Urothelium cell line (cell line): ENCODE results near the gene LMAN1L.
A peak's percentile ranks its signal among the peaks of the same experiment; 100 is the strongest.

Experiments used
- DNase-seq: peaks from one replicate; pipeline ENCODE4 v3.0.0; 2011; ENCODE audit warnings: low spot score, mixed read lengths
- FAIRE-seq: peaks from 2 replicates; lab custom pipeline; 2011; peaks lifted over from hg19 to GRCh38; lab: Jason Lieb, UNC

Gene LMAN1L

DNA sequence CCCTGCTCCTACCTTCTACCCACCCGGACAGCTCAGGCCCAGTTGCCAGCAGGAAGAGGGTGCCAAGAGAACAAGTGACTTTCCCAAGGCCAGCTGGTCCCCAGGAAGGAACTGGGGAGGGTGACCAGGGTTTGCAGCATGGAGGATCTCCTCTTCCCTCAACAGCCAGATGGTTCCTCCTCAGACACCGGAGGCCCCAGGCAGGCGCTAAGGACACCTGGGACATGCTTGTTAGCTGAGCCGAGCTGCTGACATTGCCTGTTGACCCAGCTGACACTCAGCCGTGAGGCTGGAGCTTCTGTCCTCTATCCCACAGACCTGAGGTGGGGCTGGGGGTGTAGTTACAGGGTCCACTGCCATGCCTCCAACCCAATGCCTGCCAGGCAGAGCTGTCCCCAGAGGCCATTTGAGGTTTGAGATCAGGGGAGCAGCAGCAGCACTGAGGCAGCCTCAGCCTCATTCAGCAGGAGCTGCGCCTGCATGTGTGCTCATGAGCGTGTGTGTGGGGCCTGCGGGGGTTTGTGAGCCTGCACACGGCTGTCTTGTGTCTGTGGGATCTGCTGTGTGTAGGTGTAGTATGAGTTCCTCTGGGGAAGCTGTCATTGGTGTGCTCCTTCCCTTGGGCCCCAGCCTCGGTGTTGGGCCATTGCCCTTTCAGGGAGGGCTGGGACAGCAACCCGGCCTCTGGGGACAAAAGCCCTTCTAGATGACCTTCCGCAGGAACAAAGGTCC, 20.9 kb downstream of the LMAN1L start:
- DNase-seq = no peak
- FAIRE-seq = no peak

DNA sequence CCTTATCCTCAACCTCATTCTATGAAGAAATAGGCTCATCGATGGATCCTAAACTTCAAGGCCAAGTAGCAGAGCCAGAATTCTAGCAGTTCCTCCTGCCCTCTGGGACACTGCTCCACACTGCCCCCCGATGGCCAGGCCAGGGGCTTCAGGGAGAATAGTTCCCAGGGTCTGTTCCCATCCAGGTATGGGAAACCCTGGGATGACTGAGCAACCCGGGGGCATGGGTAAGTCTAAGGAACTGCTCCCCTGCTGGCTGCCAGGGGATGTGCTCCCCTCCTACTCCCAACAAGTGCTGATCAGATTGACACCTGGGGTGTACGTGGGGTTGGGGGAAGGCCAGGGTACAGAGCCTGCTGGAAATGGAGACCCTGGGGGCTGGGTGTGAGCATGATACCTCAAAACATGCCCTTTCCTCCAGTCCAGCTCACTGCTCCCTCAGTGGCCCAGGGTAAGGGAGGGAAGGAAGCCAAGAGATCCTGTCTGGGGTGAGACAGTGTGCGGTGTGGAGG, 22.7 kb downstream of the LMAN1L start:
- DNase-seq (peak; percentile 71), FAIRE-seq (no peak)

DNA sequence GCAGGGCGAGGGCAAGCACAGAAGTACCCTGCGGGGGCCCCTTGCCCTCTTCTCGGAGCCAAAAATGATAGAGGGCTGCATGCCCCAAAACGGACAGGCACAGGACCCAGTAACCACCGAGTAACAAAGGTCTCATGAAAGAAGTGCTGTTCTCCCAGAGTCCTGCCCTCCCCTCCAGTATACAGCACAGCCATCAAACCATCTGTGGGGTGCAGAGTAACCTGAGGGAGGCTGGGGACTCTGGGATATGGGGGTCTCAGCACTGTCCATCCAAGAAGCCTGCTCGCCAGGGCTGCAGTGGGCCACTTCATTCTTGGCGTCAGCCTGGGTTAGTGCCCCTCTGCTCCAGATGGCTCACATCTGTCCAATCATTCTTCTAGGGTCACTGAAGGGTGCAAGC, 24.2 kb downstream of the LMAN1L start:
- FAIRE-seq = no peak

DNA sequence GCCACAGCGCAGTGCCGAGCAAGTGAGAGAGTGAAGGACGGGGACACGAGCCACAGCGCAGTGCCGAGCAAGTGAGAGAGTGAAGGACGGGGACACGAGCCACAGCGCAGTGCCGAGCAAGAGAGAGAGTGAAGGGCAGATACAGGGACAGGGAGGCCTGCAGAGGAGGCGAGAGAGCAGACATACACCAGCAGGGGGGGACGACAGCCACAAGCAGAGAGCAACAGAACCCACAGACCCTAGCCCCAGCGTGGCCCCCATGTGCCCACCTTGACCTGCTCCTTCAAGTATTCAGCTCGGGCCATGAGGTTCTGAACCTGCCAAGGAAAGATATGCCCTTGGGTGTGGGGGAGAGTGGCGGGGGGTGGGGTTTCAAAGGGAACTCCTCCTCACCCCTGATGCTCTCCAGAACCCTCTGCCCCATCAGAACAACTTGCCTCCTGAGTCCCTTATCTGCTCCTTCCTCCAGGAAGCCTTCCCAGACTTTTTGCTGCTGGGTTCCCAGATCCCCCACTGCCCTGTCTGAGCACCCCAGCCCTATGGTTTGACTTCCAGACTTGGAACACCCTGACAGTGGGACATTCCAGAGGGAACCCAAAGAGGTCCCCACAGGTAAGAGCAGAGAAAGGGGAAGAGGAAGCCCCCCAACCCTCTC, 25.0 kb downstream of the LMAN1L start:
- FAIRE-seq = no peak
- no peak for DNase-seq

More for the DNA sequence above, 24.2 kb downstream of the LMAN1L start:
- no peak for DNase-seq

DNA sequence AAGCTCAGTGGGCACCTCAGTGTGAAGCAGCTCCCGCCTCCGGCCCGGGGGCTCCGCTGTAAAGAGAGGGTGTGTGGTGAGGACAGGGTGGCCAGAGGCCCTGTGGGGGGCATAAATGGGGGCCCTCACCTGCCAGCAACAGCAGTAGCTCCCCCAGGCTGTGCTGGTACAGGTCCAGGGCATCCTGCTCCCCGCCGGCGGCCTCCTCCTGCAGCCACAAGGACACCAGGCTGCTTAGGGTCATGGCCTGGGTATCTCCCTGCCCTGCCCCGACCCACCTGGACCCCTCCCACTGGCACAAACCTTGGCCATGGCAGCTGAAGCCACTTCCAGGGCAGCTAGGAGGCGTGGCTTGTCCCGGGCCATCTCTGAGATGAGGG, 25.5 kb downstream of the LMAN1L start:
- FAIRE-seq (no peak), DNase-seq (no peak)

DNA sequence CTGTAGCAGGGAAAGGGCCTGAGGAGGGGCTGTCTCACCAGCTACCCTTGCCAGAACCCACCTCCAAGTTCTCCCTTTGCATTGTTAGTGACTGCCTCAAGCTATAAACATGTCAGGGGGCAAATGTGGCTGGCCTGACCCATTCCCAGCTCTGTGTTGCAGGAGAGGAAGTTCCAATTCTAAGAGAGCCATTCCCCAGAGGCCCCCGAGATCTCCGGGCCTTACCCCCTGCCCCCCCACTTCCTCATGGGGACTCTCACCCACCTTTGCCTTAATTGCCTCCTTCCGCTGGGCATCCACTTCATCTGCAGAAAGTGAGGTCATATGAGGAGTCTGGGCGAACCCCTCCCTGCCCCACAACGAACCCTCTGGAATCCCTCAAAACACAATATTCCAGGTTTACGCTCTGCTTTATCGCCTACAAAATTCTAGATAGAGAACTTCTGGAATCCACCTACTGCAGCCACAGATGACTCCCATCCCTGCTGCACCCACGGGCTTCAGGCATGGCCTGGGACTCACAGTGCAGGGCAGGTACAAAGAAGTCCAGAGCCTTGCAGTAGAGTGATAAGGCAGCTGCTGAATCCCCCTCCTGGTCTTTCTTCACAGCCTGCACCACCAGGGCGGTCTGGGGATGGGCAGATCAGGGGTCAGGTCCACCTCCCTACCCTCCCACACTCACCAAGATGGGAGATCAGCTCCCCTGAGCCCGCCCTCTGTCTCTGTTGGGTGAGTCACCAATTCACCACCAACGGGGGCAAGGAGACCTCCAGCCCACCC, 26.3 kb downstream of the LMAN1L start:
- no peak for DNase-seq
- FAIRE-seq = no peak

DNA sequence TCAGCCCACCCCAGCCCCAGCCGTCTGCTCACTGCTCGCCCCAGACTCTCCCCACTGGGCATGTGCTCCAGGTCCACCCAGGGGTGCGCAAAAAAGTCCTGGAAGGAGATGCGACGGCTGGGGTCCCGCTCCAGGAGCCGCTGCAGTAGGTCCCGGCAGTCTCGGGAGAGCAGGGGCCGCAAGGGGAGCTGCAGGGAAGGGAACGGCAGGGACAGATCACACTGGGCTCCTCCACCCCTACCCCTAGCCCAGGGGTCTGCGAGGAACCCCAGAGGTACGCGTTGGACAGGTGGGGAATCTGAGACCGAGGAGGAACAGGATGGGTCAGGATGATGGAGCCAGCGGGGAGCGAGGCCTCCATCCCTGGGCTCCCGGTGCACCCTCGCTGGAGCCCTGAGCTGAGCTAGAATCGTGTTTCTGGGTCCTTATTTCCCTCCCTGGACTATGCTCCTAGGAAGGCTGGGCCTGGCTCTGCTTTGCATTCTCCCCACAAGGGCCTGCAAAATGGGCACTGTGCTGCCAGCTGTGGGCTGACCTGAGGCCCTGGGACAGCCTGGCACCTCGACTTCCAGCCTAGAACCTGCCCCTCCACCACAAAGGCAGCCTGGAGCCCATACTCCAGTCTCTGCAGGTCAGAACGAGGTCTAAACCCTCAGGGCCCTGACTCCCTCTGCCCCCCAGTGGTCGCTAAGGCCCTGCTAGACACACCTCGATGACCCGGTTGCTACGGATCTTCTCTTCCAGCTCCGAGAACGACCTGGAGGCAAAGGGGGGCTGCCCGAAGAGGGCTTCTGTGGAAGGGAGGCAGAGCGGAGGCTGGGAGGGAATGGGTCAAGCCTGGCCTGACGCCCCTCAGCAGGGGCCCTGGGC, 27.1 kb downstream of the LMAN1L start:
- no peak for FAIRE-seq
- no peak for DNase-seq

DNA sequence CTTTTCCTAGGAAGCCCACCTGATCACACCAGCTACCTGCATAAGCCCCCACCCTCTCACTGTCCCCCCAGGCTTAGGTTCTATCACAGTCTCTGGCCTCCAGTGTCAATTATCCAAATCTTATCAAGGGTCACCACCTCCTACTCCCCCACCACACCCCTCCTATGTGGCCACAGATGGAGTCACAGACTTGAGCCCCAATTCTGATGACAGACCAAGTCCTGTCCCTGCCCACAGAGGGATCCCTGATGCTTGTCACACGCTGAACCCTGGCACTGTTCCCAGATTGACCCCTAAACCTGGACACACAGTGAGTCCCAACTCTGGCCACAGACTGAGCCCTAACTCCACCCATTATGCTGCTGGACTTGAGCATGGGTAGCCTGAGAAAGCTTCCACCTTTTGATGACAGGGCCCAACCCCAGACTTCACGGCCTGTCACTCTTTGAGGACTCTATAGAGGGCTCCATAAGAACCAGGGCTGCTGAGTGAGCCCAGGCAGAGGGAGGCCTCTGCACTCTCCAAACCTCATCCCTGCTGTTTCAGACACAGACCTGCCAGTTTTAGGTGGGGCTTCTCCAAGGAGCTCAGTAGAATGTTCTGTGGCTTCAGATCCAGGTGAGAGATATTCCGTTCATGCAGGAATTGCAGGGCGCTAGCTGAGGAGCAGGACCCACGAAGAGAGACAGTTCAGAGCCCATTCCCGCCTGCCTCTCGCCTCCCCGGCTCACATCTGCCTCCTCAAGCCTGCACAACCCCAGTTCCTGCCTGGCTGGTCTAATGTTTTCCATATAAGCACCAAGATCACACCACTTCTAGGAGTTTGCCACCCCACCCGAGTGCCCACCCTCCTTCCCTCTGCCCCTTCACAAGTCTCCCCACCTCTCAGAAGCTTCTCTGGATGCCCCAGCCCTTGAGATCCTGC, 28.5 kb downstream of the LMAN1L start:
- no peak for DNase-seq
- no peak for FAIRE-seq

DNA sequence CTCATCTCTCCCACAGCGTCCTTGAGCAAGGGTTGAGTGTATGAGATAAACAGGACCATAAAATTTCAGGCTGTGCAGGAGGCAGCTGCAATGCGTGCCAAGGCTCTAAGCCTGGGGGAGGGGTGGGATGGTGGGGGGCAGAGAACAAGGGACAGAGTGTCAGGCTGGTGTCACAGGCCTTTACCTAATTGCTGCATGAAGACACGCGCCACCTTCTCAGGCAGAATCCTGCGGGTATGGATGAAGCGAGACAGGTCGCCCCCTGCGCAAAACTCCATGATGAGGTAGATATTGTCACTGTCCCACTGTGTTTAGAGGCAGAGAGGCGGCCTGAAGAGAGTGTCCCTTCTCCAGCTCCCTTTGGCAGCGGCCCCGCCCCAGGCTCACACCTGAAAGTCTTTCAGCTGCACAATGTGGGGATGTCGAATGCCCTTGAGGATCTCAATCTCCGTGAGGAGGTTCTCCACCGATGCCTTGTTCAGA, 29.3 kb downstream of the LMAN1L start:
- no peak for DNase-seq
- no peak for FAIRE-seq

DNA sequence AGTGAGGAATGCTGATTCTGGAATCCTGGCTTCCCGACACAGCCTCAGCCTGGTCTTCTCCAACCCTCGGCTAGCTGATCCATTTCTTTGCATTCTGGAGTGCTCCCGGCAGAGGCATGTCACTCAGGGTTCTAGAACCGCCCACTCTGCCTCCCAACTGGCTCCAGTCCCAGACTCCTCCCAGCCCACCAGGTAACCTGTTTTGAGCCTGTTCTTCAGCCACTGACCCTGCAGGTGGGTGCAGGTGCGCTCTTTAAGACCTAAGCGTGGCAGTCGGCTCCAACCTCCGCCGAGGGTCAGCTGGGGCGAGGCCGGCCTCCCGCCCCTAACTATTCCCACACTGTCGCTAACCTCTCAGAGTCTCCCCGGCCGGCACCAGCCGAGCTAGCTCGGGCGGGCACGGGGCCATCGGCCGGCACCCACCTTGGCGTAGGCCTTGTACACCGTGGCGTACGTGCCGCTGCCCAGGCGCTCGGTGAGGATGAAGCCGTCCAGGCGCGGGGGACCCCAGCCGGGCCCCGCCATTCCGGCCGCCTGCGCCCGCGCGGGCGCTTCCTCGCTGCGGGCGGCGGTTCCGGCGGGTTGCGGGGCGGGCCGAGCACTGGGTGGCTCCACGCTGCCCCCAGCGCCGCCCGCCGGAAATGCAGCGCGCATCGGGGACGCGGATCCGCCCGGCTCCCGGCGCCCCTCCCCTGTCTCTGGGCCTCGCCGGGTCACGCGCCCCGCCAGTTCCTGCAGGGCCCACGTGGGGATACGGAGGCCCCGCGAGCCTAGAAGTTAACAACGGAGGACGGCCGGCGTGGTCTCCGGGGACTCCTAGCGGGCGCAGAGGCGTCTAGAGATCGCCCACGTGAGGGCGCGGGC, 30.2 kb downstream of the LMAN1L start, which contains the start of gene ULK3:
Gene ULK3, minus strand, starts transcription at position 576 of the 864 bp plus-strand sequence. Its CDS starts 51 bp downstream, at position 525.
- DNase-seq (peak; percentile 95), FAIRE-seq (no peak)

DNA sequence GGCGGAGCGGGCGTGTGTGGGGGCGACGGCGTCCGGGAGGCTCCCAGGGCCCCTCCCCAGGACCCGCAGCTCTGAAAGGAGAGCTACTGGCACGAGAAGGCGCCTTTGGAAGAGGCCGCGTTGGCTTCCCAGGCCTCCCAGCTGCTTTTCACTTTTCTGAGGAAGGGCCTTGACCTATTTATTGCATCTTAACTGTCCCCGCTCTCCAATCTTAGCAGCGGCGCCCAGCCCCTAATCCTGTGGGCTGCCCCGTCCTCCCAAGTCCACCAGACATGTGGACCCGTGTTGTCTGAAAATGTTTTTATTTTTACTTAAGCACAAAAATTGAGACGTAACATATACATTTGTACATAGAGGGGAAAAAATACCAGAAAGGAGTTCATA, 30.8 kb downstream of the LMAN1L start:
- DNase-seq (no peak), FAIRE-seq (no peak)

DNA sequence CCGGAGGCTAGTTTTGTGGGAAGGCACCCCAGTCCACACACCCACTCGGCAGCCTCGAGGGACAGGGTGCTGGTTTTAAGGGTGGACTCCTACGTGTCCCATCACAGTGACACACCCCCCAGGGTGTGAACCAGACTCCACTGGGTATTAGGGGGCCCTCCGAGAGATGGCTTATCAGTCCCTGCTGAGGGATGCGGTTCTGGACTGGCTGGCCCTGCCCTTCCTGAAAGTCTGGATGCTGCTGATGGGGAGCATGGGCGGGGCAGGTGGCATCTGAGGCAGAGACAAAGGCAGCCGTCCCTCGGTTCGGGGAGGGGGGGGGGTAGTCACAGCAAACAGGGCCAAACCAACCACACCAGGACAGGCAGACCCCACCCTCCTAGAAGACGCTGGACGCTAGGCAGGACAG, 31.3 kb downstream of the LMAN1L start:
- DNase-seq = no peak

DNA sequence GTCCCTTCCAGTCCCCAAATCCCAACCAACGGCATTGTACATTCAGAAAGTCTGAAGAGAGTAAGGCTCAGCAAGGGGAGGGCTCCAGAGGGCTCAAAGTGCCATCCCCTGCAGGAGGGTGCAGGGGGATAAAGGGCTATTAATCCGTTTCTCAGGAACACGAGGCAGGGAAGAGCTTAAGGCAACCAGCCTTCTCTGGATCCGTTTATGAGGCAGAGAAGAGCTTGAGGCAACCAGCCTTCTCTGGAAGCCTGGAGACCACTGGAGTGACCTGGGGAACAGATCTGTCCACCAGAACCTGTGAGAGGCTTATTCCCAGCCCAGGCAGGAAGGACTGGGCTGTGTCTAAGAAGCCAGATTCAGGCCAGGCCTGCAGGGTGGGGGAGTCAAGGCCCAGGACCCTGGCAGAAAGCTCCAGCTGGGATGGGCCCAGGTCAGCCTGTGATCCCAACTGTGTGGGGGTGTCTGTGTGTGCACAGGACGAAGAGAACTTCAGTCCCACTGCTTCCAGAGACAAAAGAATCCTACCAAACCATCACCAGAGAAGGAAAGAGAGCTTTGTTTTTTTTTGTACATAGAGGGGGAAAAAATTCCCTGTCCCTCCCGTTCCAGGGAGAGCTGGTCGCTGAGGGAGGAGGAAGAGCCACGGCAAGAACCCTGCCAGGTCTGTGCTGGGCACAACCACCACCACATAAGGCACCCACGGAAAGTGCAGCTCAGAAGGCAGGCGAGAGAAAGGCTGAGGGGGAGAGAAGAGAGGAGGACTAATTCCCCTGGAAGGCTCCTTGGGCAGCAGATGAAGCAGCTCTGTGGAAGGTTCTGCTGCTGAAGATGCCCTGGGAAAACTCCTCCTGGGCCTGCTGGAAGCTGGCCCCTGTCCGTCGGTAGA, 31.9 kb downstream of the LMAN1L start:
- FAIRE-seq (no peak), DNase-seq (no peak)

More for the DNA sequence above, 31.3 kb downstream of the LMAN1L start:
- no peak for FAIRE-seq

DNA sequence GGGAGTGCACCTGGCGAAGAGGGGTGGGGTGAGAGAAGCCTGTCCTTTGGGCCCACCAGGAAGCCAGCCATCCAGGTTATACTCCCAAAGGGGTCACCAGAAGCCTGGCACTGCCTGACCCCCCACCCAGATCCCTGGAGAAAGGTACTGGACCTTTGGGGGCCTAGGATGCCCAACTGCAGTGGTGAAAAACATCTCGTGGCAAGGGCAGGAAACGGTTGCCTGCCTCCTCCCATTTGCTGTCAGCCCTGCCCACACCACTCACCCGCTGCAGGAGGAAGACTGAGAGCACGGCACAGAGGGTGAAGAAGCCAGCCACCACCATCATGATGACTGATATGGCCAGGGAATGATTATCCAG, 32.6 kb downstream of the LMAN1L start:
- DNase-seq = no peak
- no peak for FAIRE-seq

DNA sequence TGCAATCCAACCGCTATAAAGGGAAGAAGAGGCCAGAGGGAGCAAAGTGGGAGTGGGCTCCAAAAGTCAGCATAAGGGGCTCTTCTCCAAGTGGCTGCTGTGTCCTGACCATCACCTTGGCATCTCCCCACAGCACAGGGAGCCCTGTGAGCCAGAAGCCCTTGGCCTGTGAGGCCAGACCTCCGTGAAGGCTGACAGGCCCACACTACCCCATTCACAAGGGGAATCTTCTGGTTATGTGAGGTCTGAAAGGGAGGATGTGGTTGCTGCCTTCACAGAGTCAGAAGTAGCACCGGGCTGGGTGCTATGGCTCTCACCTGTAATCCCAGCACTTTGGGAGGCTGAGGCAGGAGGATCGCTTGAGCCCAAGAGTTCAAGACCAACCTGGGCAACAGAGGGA, 32.9 kb downstream of the LMAN1L start:
- no peak for DNase-seq
- FAIRE-seq = no peak

DNA sequence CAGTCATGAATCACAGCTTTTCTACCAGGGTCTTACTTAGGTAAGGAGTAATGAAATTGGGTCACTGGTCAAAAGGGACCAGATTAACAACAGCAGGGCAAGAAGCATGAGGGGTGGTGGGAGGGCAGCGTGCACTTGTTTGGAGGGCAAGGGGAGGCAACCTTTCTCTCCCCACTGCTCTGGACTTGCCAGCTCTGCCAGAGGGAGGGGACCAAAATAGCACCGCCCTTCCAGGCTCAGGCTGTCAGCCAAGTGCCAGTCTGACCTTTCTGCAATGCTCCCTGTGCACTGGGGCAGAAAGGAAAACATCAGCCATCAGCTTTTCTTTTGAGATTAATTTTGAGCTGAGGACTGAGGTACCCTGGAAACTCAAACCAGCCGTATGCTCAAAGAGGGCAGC, 34.8 kb downstream of the LMAN1L start:
- FAIRE-seq (no peak), DNase-seq (no peak)

DNA sequence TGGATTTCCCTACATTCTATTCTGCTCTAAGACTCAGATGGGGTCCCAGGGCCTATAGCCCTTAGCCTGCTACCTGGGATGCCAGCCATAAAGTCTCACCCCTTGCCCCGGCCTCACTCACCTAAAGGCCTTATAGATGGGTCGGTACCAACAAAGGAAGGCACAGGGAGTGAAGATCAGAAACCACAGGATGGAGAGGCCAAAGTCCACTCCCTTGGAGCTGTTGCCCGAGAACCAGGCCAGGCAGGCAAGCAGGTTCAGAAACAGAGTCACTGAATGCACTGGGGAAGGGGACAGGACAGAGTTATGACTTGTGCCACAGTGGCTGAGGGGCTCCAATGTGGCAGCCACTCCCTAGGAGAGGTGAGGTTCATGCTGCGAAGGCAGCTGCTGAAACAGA, 37.8 kb downstream of the LMAN1L start:
- no peak for FAIRE-seq

DNA sequence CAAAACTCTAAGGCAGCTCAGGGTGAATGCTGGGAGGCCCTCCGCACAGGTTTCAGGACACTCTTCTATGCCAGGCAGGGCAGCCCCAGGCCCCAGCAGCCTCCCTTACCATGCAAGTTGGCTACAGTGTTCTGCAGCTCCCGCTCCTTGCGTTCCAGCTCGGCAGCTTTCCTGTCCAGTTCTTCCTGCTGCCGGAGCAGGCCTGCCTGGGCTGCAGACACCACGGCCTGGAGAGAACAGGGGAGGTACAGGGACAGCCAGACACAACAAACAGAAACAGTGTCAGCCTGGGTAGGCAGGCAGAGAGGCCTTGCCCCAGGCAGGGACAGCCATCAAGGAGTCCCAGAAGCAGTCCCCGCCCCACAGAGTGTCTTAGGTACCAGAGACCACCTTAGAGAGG, 39.3 kb downstream of the LMAN1L start:
- DNase-seq = no peak
- FAIRE-seq = no peak

More for the DNA sequence above, 37.8 kb downstream of the LMAN1L start:
- no peak for DNase-seq
